ENCODE data around the gene ARL10.
A peak's percentile ranks its signal among the peaks of the same experiment; 100 is the strongest.

Gene ARL10

GRCh38 chr5:176362233-176362490 lies 3.1 kb upstream of the ARL10 start:
- H3K4me3 ChIP-seq (ENCODE audit: low read depth, low read length): peak overlapping the region; percentile 98; the same call in 1 of the 2 replicates
- no peak for TF ChIP-seq CTCF (IDR thresholded peaks at IDR 0.05; ENCODE audit: control insufficient read depth, extremely low read depth, insufficient read depth)
- DNase-seq (ENCODE audit: low read depth): no peak

GRCh38 chr5:176364765-176365350 lies 429 bp upstream of the ARL10 start:
- no peak for TF ChIP-seq CTCF (IDR thresholded peaks at IDR 0.05; ENCODE audit: control insufficient read depth, extremely low read depth, insufficient read depth)
- no peak for DNase-seq (ENCODE audit: low read depth)
- no peak overlapping the region for H3K4me3 ChIP-seq (ENCODE audit: low read depth, low read length)

GRCh38 chr5:176366232-176366894 lies 1.1 kb downstream of the ARL10 start:
- H3K4me3 ChIP-seq (ENCODE audit: low read depth, low read length): no peak overlapping the region
- DNase-seq (ENCODE audit: low read depth): no peak
- no peak for TF ChIP-seq CTCF (IDR thresholded peaks at IDR 0.05; ENCODE audit: control insufficient read depth, extremely low read depth, insufficient read depth)

GRCh38 chr5:176368726-176369125 lies 3.4 kb downstream of the ARL10 start:
- TF ChIP-seq CTCF (IDR thresholded peaks at IDR 0.05; ENCODE audit: control insufficient read depth, extremely low read depth, insufficient read depth): no peak
- DNase-seq (ENCODE audit: low read depth): no peak

GRCh38 chr5:176369934-176370711 lies 4.8 kb downstream of the ARL10 start:
- DNase-seq (ENCODE audit: low read depth): no peak
- no peak overlapping the region for H3K4me3 ChIP-seq (ENCODE audit: low read depth, low read length)
- TF ChIP-seq CTCF (IDR thresholded peaks at IDR 0.05; ENCODE audit: control insufficient read depth, extremely low read depth, insufficient read depth): no peak

More at GRCh38 chr5:176368726-176369125, 3.4 kb downstream of the ARL10 start:
- no peak overlapping the region for H3K4me3 ChIP-seq (ENCODE audit: low read depth, low read length)

GRCh38 chr5:176371621-176372539 lies 6.6 kb downstream of the ARL10 start:
- DNase-seq (ENCODE audit: low read depth): no peak
- TF ChIP-seq CTCF (IDR thresholded peaks at IDR 0.05; ENCODE audit: control insufficient read depth, extremely low read depth, insufficient read depth): no peak
- no peak overlapping the region for H3K4me3 ChIP-seq (ENCODE audit: low read depth, low read length)
